GM08714 (cell line): ENCODE results near the gene KRT33A.
"Not testable (repeated sequence)": the region's sequence is repeated elsewhere in the genome, so short reads cannot be mapped to it uniquely, and the experiment has no call there.

Source experiments
- H3K4me3 ChIP-seq: fragments of 200-500 bp; sonication (Bioruptor generic); 2 replicates; pipeline ENCODE4 v1.5.1; 2014; ENCODE audit warnings: mild to moderate bottlenecking, low read length, inconsistent platforms
- ZNF274 ChIP-seq: IDR thresholded peaks from 2 replicates; pipeline ENCODE4 v1.6.1; 2012; ENCODE audit warnings: mild to moderate bottlenecking, low read depth, low read length

The KRT33A gene

GRCh38 chr17:41350381-41350878, at the start of gene KRT33A:
Gene KRT33A (minus strand): TSS chr17:41350828. CDS start chr17:41350767, 61 bp downstream.
- H3K4me3 ChIP-seq, result not testable (repeated sequence)

GRCh38 chr17:41396996-41397660, 46.5 kb upstream of the KRT33A start, which contains the start of gene KRT31:
Gene KRT31 (minus strand): TSS chr17:41397608. CDS start chr17:41397539, 69 bp downstream.
- H3K4me3 ChIP-seq, result no peak within 1 kb of the TSS

GRCh38 chr17:41396340-41396739, 45.7 kb upstream of the KRT33A start:
- no peak for TF ChIP-seq ZNF274

More at GRCh38 chr17:41396996-41397660, 46.5 kb upstream of the KRT33A start, which contains the start of gene KRT31:
- no peak for TF ChIP-seq ZNF274

GRCh38 chr17:41395611-41396010, 45.0 kb upstream of the KRT33A start:
- H3K4me3 ChIP-seq, result no peak overlapping the region
- no peak for TF ChIP-seq ZNF274

More at GRCh38 chr17:41396340-41396739, 45.7 kb upstream of the KRT33A start:
- no peak overlapping the region for H3K4me3 ChIP-seq

- not testable (repeated sequence) for H3K4me3 ChIP-seq
Observed at GRCh38 chr17:41395044-41395443, 44.4 kb upstream of the KRT33A start.

GRCh38 chr17:41394254-41394996, 43.8 kb upstream of the KRT33A start:
- H3K4me3 ChIP-seq, result no peak overlapping the region
- TF ChIP-seq ZNF274, result no peak

GRCh38 chr17:41393826-41394225, 43.2 kb upstream of the KRT33A start:
- H3K4me3 ChIP-seq, result no peak overlapping the region
- no peak for TF ChIP-seq ZNF274

- TF ChIP-seq ZNF274, result no peak
- no peak overlapping the region for H3K4me3 ChIP-seq
Observed at GRCh38 chr17:41393294-41393693, 42.7 kb upstream of the KRT33A start.

- no peak overlapping the region for H3K4me3 ChIP-seq
- TF ChIP-seq ZNF274, result no peak
Observed at GRCh38 chr17:41392278-41392677, 41.6 kb upstream of the KRT33A start.

- no peak for TF ChIP-seq ZNF274
- H3K4me3 ChIP-seq, result no peak overlapping the region
Observed at GRCh38 chr17:41391535-41391934, 40.9 kb upstream of the KRT33A start.

GRCh38 chr17:41390411-41390938, 39.8 kb upstream of the KRT33A start:
- no peak for TF ChIP-seq ZNF274
- H3K4me3 ChIP-seq, result no peak overlapping the region

- H3K4me3 ChIP-seq, result no peak overlapping the region
- no peak for TF ChIP-seq ZNF274
Observed at GRCh38 chr17:41387670-41388069, 37.0 kb upstream of the KRT33A start.

- TF ChIP-seq ZNF274, result no peak
- no peak overlapping the region for H3K4me3 ChIP-seq
Observed at GRCh38 chr17:41386227-41386626, 35.6 kb upstream of the KRT33A start.

GRCh38 chr17:41383690-41384089, 33.1 kb upstream of the KRT33A start:
- H3K4me3 ChIP-seq, result no peak overlapping the region
- TF ChIP-seq ZNF274, result no peak

- no peak for TF ChIP-seq ZNF274
- H3K4me3 ChIP-seq, result no peak overlapping the region
Observed at GRCh38 chr17:41382394-41382793, 31.8 kb upstream of the KRT33A start.

- H3K4me3 ChIP-seq, result not testable (repeated sequence)
Observed at GRCh38 chr17:41381943-41382342, 31.3 kb upstream of the KRT33A start, which contains the start of gene KRT34. Gene KRT34 (minus strand): TSS chr17:41382306. CDS start chr17:41382246, 60 bp downstream.

- not testable (repeated sequence) for H3K4me3 ChIP-seq
Observed at GRCh38 chr17:41380091-41380490, 29.5 kb upstream of the KRT33A start.
